ENCODE results near the gene CRTC3. TPM values are rescaled to one million over a fixed set of nuclear protein-coding genes. Genes with fewer than 3 reads are reported as not detected.

Gene CRTC3
- total RNA-seq, 2 donors from 2014 or later = 26.4 to 32.5 TPM

GRCh38 chr15:90638963-90639362 is 109.2 kb downstream of the CRTC3 start:
- no peaks in the 10 kb centered on the region for H3K9me3 ChIP-seq
- no peak overlapping the region for H3K27ac ChIP-seq
- DNase-seq (ENCODE audit: low spot score) = no peak
- H3K36me3 ChIP-seq = peaks cover 68% of the 10 kb centered on the region
- TF ChIP-seq CTCF (IDR thresholded peaks at IDR 0.05) = no peak
- no peak overlapping the region for H3K4me3 ChIP-seq
- H3K27me3 ChIP-seq = no peaks in the 10 kb centered on the region
- H3K4me1 ChIP-seq = no peaks in the 10 kb centered on the region

- H3K36me3 ChIP-seq = peaks cover 61% of the 10 kb centered on the region
- no peaks in the 10 kb centered on the region for H3K9me3 ChIP-seq
- no peak overlapping the region for H3K27ac ChIP-seq
- TF ChIP-seq CTCF (IDR thresholded peaks at IDR 0.05) = no peak
- H3K4me1 ChIP-seq = no peaks in the 10 kb centered on the region
- H3K27me3 ChIP-seq = no peaks in the 10 kb centered on the region
- no peak for DNase-seq (ENCODE audit: low spot score)
- no peak overlapping the region for H3K4me3 ChIP-seq
Measured at GRCh38 chr15:90640862-90641261, 111.1 kb downstream of the CRTC3 start.

GRCh38 chr15:90641581-90642463 is 112.1 kb downstream of the CRTC3 start:
- no peak for DNase-seq (ENCODE audit: low spot score)
- H3K27me3 ChIP-seq = no peaks in the 10 kb centered on the region
- no peak overlapping the region for H3K27ac ChIP-seq
- no peak for TF ChIP-seq CTCF (IDR thresholded peaks at IDR 0.05)
- peaks cover 61% of the 10 kb centered on the region for H3K36me3 ChIP-seq
- H3K4me3 ChIP-seq = no peak overlapping the region
- no peaks in the 10 kb centered on the region for H3K9me3 ChIP-seq
- no peaks in the 10 kb centered on the region for H3K4me1 ChIP-seq

- no peak for DNase-seq (ENCODE audit: low spot score)
Measured at GRCh38 chr15:90642464-90643300, 113.0 kb downstream of the CRTC3 start.

GRCh38 chr15:90643301-90643632 is 113.5 kb downstream of the CRTC3 start:
- DNase-seq (ENCODE audit: low spot score) = no peak
- peaks cover 59% of the 10 kb centered on the region for H3K36me3 ChIP-seq

More at GRCh38 chr15:90642464-90643300, 113.0 kb downstream of the CRTC3 start:
- Histone ChIP-seq H3K4me1 (no peaks in the 10 kb centered on the region), H3K27ac (no peak overlapping the region), H3K36me3 (peaks cover 61% of the 10 kb centered on the region), H3K27me3 (no peaks in the 10 kb centered on the region), H3K9me3 (no peaks in the 10 kb centered on the region), H3K4me3 (no peak overlapping the region)
- TF ChIP-seq CTCF (IDR thresholded peaks at IDR 0.05) = no peak

More at GRCh38 chr15:90643301-90643632, 113.5 kb downstream of the CRTC3 start:
- no peak for TF ChIP-seq CTCF (IDR thresholded peaks at IDR 0.05)
- Histone ChIP-seq H3K4me1 (peaks cover 0 to 5% of the 10 kb centered on the region in 2 donors), H3K4me3 (no peak overlapping the region), H3K27ac (no peak overlapping the region), H3K9me3 (no peaks in the 10 kb centered on the region), H3K27me3 (no peaks in the 10 kb centered on the region)

All from right atrium auricular region (tissue), 2 donors.